IPS DF 19.7 (cell line): ENCODE data around the gene KBTBD13.
"Not testable (repeated sequence)": the region's sequence is repeated elsewhere in the genome, so short reads cannot be mapped to it uniquely, and the experiment has no call there.

Experiments
- DNase-seq: peaks from one replicate; pipeline ENCODE4 v3.0.0-alpha.2; 2013; ENCODE audit warnings: low read depth, low spot score

Gene KBTBD13

DNA sequence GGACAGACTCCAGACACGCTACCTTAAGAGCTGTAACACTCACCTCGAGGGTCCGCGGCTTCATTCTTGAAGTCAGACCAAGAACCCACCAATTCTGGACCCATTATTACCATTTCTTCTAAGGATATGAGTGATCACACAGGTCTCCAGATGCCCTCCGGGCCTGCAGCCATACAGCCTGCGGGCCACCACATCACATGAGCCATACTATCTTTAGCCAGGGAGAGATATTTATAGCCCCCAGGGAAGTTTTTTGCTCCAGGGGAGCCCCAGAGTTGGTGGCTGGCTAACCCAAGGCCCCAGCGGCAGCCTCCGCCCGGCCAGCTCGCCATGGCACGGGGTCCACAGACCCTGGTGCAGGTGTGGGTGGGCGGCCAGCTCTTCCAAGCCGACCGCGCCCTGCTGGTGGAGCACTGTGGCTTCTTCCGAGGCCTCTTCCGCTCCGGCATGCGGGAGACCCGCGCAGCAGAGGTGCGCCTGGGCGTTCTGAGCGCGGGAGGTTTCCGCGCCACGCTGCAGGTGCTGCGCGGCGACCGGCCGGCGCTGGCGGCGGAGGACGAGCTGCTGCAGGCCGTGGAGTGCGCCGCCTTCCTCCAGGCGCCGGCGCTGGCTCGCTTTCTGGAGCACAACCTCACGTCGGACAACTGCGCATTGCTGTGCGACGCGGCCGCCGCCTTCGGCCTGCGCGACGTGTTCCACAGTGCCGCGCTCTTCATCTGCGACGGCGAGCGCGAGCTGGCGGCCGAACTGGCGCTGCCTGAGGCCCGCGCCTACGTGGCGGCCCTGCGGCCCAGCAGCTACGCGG, at the start of gene KBTBD13:
Gene KBTBD13, plus strand, starts transcription at position 261 of the 805 bp plus-strand sequence. Its CDS starts 70 bp downstream, at position 331.
- DNase-seq: no peak

DNA sequence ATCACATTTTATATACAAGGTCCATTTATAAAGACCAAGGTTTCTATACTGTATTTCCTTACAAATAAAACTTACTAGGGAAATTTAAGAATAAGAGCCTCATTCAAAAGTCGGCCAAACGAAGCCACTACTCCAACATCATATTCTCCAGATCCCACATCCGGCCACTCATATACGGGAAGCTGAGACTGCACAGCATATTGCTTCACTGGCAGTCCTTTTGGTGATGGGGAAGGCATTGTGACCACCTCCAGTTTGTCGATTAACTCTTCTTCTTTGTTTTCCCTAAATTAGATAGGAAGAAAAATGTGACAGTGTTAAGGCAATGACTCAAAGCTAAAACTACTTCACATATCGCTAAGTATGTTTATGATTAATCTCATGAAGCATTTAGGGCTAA, 49.8 kb upstream of the KBTBD13 start:
- DNase-seq: no peak

DNA sequence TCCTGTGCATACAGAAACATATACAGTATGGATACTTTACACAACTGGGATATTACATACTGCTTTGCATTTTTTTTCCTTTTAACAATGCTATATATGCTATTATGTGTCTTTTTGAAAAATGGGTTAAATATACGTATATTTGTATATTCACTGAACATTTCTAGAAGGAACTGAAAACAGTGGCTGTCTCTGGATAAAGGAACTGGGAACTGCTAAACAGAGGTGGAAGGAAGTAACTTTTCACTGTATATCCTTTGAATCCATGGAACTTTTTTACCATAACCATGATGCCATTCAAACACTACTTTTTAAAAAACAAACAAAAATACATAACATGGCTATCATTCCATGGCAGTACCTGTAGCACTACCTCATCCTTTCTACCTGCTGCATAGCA, 49.0 kb upstream of the KBTBD13 start:
- no peak for DNase-seq

DNA sequence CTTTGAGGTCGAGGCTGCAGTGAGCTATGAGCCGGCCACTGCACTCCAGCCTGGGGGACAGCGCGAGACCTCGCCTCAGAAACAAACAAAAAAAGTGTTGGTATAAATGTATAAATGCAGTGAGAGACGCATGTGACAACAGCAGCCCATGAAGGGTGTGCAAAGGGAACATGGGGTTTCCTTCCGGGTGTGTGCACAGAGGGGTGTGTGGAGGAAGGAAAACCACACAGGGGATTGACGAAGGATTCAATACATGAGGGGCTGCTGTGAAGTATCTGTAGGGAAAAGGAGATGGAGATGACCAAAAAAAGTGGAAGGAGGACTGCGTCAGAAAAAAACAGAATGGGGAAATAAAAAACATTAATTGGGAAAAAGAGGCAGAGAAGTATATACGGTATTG, 48.2 kb upstream of the KBTBD13 start:
- DNase-seq: no peak

DNA sequence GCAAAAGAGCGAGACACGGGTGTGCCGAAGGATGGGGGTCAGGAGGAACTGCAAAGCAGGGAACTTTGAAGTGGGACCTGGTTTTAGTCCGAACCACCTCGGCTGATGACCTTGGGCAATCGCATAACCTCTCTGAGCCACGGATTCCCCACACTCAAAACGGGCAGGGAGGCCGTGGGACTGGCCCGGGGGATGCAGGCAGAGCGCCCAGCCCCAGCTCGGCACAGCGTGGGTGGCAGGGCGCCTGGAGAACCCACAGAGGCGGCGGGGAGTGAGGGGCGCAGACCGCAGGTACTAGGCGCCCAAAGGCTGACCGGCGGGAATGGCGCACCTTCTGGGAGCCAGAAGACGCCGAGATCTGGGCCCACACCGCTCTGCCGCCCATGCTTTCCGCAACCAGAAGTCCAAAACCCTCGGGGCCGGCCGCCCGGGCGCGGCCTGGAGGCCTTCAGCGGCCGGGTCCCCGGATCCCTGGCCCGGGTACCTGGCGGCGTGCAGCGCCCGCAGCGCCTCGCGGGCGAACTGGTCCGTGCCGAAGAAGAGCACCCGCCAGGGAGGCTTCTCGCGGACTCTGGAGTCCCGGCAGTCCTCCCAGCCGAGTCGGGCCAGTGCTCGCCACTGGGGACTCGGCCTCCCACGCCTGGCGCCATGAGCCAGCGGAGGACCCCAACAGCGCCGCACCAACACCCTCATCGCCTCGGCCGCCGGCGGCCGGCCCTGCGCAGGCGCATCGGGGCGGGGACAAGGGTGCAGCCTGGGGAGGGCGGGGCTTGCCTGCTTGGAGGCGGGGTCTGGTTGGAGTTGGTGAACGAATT, 47.4 kb upstream of the KBTBD13 start, which contains the start of gene MTFMT:
Gene MTFMT, minus strand, starts transcription at position 719 of the 815 bp plus-strand sequence. Its CDS starts 26 bp downstream, at position 693.
- no peak for DNase-seq

DNA sequence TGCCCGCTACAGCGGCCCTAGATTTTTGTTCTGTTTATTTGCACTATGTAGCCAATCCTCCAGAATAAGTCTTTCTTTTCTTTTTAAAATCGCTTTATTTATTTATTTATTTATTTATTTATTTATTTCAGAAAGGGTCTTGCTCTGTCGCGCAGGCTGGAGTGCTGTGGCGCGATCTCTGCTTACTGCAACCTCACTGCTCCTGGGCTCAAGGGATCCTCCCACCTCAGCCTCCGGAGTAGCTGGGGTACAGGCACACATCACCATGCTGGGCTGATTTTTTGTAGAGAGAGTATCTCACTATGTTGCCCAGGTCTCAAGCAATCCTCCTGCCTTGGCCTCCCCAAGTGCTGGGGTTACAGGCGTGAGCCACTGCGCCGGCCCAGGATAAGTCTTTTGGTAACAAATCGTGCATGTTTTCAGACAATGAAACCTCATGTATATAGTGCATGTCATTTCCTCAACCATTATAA, 46.8 kb upstream of the KBTBD13 start:
- DNase-seq: no peak

DNA sequence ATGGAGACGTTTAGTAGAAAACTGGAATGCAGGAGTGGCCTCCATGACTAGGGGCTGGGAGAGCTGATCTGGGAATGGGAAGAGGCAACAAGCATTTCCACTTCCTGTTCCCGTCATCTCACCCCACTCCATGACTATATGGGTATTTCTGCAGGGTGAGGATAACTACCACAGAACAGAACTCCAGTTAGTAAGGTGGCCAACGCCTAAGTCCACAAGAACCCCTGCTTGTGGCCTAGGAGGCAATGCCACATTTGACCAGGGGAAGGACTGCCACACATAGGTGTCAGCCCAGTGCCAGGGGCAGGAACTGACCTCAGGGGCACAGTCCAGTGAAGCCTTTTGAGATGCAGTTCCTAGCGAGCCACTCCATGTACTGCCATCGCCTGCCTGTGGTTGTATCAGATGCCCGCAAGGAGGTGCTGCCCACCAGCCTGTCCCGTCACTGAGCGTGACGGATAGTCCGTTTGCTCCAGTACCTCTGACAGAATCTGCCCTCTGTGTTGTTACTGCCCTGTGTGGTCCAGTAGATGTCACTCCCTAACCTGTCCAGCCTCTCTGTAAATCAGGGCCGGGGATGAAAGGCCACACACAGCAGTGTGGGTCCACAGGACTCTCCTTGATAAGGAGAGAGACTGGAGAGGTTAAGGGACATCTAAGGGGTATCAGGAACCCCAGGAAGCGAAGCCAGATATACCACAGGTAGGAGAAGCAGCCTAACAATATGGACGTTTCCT, 43.6 kb upstream of the KBTBD13 start:
- DNase-seq: peak; percentile 86

DNA sequence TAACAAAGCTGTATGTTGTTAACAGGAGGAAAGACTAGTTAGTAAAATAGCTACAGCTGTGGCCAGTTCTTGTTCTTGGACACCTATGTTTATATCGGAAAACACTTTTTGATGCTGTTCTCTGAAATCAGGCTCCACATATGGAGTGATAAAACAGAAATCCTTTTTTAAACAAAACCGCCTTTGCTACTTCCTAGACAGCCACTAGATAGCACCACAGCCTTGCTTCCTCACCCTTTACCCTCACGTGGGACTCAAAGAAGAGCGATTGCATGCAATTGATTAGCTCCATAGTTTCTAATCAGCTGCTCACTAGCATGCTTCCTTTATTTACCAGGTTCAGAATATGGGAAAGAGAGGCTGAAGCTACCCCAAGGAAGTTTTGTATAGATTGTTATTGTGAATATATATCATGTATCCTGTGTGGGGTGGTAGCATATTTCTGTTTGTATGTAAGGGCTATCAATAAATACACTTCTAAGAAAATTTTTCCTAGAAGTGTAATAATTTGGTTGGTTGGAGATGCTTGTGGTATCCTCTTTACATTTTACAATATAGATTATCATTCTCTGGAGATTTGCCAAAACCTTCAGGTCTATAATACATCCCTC, 42.8 kb upstream of the KBTBD13 start:
- DNase-seq: no peak

DNA sequence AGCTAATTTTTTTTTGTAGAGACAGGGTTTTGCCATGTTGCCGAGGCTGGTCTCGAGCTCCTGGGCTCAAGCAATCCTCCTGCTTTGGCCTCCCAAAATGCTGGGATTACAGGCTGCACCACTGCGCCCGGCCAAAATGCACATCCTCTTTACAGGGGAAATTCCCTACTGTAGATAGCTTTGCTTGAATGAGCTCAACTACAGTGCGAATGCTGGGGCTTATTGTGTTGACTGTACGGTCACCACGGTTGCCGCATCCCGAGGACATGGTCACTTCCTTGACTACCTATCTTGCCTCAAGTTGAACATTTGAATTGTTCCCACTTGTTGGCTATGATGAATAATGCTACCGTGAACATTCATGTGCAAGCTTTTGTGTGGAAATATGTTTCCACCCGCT, 41.8 kb upstream of the KBTBD13 start:
- DNase-seq: no peak

DNA sequence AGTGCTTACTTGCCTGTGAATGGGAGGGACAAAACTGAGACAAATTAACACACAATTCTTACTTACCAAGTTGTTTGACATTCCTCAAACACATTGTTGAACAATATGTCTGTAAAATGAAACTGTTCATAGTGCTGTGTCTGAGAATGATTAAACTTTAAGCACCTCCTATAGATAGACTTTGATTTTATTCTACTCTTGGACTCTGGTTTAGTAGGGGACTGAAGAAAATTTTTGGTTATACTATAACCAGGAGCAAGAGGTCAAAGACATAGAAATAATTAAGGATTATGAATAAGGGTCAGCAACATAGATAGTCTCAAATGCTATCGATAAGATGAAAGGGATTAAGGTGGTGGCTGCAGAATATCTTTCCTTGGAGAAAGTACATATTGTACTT, 39.2 kb upstream of the KBTBD13 start:
- no peak for DNase-seq

DNA sequence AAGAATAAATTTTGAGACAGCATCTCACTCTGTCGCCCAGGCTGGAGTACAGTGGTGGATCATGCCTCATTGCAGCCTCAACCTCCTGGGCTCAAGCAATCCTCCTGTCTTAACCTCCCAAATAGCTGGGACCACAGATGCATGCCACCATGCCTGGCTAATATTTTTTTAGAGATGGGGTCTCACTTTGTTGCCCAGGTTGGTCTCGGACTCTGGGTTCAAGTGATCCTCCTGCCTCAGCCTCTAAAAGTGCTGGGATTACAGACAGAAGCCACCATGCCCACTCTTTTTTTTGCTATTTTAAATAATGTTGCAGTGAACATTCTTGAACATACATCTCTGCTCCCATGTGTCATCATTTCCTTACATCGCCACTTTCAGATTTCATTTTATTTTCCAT, 38.1 kb upstream of the KBTBD13 start:
- no peak for DNase-seq

DNA sequence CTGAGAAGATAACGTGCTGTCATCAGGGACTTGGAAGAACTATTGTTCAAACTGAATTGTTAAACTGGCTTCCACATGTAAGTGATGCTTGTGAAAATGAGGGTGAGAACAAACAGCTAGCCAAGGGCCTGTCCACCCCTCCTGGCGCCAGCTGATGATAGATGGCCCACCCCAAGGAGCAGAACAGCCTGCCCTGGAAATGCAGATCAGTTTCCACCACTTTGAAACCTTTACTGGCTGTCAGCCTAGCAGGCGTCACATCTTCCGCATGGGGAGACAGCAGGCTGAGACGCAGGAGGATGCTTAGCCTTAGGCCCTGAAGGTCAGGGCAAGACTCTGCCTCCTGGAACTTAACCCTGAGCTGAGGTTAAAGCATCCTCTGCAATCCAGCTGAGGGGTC, 37.7 kb upstream of the KBTBD13 start:
- no peak for DNase-seq

DNA sequence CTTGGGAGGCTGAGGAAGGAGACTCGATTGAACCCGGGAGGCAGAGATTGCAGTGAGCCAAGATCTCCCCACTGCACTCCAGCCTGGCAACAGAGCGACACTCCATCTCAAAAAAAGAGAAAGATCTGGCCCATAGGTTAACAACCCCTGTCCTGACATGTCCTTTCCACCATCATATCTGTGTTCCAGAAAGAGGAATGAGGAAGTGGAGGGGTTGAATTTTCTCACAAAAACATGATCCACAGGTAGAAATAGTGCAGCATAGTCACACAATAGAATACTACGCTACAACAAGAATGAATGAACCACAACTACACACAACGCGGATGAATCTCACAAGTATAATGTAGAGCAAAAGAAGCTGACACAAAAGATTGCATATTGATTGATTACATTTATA, 36.1 kb upstream of the KBTBD13 start:
- no peak for DNase-seq

DNA sequence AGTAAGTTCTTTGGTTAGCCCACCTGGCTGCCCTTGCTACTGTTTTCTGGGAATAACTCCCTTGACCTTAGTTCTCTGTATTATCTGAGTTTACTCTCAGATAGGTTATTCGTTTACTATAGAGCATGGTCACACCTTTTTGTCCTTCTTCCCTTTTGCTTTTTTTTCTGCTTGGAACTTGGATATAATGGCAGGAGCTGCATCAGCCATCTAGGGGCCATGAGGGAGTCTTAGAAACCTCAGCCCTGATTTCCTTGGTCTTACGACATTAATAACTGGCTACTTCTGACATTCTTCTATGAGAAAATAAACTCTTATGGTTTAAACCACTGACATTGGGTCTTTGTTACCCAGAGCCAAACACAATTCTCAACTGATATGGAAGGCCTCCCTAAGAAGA, 34.8 kb upstream of the KBTBD13 start:
- DNase-seq: no peak

DNA sequence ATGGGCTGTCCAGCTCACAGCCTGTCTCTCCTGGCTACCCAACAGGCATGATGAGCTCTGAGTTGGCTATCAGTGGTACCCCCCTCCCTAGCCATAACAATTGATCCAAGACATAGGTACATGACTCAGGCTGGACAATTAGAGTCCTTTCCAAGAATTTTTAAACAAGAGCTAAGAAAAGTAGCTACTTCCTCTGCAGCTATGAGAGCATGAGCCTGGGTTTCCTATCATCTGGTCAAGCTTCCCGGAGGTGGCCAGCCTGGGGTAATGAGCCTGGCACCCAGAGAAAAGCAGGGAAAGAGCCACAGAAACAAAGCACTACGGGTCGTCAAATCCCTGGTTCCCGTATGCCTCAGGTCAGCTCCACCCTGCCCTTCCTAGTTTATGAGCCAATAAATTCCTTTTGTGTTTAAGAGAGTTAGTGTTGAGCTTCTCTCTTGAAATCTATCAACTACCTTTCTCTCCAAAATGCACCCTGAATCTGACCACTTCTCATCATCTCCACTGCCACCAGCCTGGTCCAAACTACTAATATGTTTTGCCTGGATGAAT, 33.7 kb upstream of the KBTBD13 start:
- no peak for DNase-seq

DNA sequence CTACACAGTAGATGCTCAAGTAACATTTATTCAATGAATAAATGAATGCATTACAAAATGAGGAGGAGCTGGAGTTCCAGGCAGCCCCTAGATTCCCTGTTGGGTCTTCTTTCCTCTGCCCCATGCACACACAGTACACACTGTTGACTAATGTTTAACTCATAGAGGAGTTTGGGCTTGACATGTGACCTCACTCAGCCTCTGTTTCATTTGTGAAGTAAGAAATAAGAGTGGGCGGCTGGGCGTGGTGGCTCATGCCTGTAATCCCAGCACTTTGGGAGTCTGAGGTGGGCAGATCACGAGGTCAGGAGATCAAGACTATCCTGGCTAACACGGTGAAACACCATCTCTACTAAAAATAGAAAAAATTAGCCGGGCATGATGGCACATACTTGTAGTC, 32.3 kb upstream of the KBTBD13 start:
- DNase-seq: not testable (repeated sequence)

DNA sequence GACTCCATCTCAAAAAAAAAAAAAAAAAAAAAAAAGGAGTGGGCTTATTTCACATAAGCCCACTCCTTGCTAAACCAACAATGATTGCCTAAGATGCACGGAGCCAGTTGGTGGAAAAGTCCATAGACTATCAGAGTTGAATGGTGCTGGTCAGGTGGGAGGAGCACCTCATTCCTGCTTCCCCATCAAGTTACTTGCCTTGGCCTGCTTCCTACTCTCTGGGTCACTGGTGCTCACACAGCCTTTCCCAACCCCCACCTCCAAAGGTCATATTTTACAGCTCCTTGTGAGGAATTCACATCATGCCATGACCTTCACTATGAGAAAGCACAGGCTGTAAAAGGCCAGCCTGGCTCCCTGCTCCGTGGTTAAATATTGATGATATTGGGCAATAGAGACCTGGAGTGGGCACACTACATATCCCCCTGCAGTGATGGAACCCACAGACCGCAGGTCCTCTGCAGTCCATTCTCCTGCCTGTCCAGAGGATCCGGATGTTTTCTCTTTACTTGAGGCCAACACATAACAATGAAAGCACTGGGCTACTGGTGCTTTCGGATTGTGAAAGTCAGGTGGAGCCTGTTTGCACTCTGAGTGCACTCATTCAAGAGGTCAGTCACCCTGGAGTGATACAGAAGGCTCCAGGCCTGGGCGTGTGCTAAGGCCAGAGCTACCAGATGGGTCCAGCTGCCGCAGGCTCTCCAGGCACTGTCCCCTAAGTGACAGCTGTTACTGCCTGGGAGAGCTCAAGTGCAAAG, 31.6 kb upstream of the KBTBD13 start, which contains the start of gene SLC51B:
Gene SLC51B, plus strand, starts transcription at position 664 of the 758 bp plus-strand sequence. CDS start 4,618 bp downstream, outside the sequence.
- DNase-seq: no peak

DNA sequence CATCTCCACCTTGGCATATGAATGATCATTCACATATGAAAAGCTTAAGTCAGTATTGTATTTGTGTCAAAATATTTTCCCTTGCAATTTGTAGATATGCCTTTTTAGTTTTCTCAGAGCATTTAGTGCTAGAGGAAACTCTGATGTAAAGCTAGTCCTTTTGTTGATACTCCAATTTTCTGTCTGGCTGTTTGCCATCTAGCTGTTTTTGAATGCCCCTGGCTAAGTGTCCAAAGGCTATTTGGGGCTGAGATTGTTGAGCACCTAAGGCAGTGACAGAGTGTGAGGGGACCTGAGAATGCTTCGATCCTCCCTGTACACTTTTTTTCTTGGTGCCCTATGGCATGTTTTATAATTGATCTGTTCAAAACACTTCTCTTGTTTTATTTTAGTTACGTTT, 28.3 kb upstream of the KBTBD13 start:
- no peak for DNase-seq

DNA sequence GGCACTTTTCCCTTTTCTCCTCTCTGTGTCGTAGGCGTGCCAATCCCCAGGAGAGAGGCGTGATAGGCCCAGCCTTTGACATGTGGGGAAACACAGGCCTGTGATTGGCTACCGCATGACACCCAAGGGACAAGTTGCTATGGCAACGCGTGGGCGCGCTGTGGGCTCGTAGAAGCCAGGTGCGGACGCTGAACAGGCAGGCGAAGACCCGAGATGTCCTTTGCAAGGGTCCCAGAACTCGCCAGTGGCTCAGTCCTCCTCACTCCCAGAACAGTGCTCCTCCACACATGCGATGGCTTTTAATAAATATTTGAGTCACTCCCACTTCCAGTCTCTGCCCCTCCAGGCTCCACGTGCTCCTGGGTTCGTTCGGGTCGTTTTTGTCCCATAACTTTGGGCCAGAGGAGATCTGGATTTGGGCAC, 27.1 kb upstream of the KBTBD13 start:
- DNase-seq: peak; percentile 92

DNA sequence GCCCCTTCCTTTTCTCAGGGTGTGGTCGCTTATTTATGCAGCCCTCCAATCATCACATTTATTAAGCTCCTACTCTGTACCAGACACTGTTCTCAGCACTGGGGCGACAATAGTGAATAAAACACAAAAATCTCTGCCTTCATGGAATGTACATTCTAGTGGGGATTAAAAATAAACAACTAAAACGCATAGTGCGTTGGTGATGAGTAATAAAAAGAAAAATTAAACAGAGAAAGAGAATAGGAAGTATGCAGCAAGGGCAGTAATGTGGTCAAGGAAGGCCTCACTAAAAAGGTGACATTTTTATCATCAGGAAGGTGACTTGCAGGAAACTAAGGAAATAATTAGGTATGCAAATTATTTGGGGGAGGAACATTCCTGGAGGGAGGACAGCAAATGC, 26.3 kb upstream of the KBTBD13 start:
- no peak for DNase-seq
